GM23338 (cell line): ENCODE results near the gene ARHGAP4. TPM values are rescaled to one million over a fixed set of nuclear protein-coding genes. Genes with fewer than 3 reads are reported as not detected.

Experiments used
- ATAC-seq: fragments of 200-7000 bp; cut with Tn5 transposase; 3 replicates; pipeline ENCODE4 v1.9.1; 2020
- DNase-seq: peaks from one replicate; pipeline ENCODE4 v3.0.0-alpha.2; 2015; ENCODE audit warnings: low spot score
- H2AFZ ChIP-seq: fragments of 200-600 bp; sonication (generic); 2 replicates; pipeline ENCODE4 v1.8.0; 2016; ENCODE audit warnings: antibody characterized with exemption, mild to moderate bottlenecking, moderate library complexity
- H3F3A ChIP-seq: fragments of 200-600 bp; sonication (generic); replicated peaks from 2 replicates; pipeline ENCODE4 v1.8.0; 2017; ENCODE audit warnings: antibody characterized with exemption, mixed run types, low read depth
- H3K27ac ChIP-seq: fragments of 200-600 bp; sonication (generic); 2 replicates; pipeline ENCODE4 v1.6.1; 2016; ENCODE audit warnings: low read depth
- H3K27me3 ChIP-seq: fragments of 200-600 bp; sonication (generic); 2 replicates; pipeline ENCODE4 v1.8.0; 2016; ENCODE audit warnings: mild to moderate bottlenecking, mixed run types, moderate library complexity; ENCODE audit not compliant: insufficient read depth
- H3K36me3 ChIP-seq: fragments of 200-600 bp; sonication (generic); 2 replicates; pipeline ENCODE4 v1.8.0; 2016; ENCODE audit warnings: mild to moderate bottlenecking; ENCODE audit not compliant: insufficient read depth
- H3K4me1 ChIP-seq: fragments of 200-600 bp; sonication (generic); 2 replicates; pipeline ENCODE4 v1.8.0; 2016; ENCODE audit warnings: mild to moderate bottlenecking, moderate library complexity; ENCODE audit not compliant: insufficient read depth
- H3K4me2 ChIP-seq: fragments of 200-600 bp; sonication (generic); 2 replicates; pipeline ENCODE4 v1.7.1; 2017; ENCODE audit warnings: mixed run types
- H3K4me3 ChIP-seq: fragments of 200-600 bp; sonication (generic); 2 replicates; pipeline ENCODE4 v1.6.1; 2016; ENCODE audit warnings: mixed run types
- H3K79me2 ChIP-seq: fragments of 200-600 bp; sonication (generic); replicated peaks from 2 replicates; pipeline ENCODE4 v1.8.0; 2017; ENCODE audit warnings: mild to moderate bottlenecking; ENCODE audit not compliant: insufficient read depth
- H3K9me2 ChIP-seq: fragments of 200-600 bp; sonication (generic); 2 replicates; pipeline ENCODE4 v1.8.0; 2017; ENCODE audit not compliant: insufficient read depth
- H4K20me1 ChIP-seq: fragments of 200-600 bp; sonication (generic); replicated peaks from 2 replicates; pipeline ENCODE4 v1.8.0; 2017; ENCODE audit warnings: mild to moderate bottlenecking; ENCODE audit not compliant: insufficient read depth
- H3K27ac Mint-ChIP-seq: 2 replicates; pipeline ENCODE4 v1.8.0; 2020; ENCODE audit warnings: inconsistent platforms, mild to moderate bottlenecking, moderate library complexity, mixed read lengths
- H3K27me3 Mint-ChIP-seq: 3 replicates; pipeline ENCODE4 v1.8.0; 2022; ENCODE audit warnings: low read depth, mild to moderate bottlenecking, moderate library complexity, mixed read lengths, inconsistent platforms; ENCODE audit not compliant: insufficient read depth, poor library complexity
- H3K36me3 Mint-ChIP-seq: 3 replicates; pipeline ENCODE4 v1.8.0; 2021; ENCODE audit warnings: low read depth, mild to moderate bottlenecking, inconsistent platforms, moderate library complexity, mixed read lengths
- H3K4me1 Mint-ChIP-seq: 3 replicates; pipeline ENCODE4 v1.8.0; 2020; ENCODE audit warnings: mild to moderate bottlenecking, inconsistent platforms, mixed read lengths
- H3K4me3 Mint-ChIP-seq: 3 replicates; pipeline ENCODE4 v1.8.0; 2021; ENCODE audit warnings: moderate library complexity, mild to moderate bottlenecking, inconsistent platforms, mixed read lengths
- H3K9me3 Mint-ChIP-seq: 3 replicates; pipeline ENCODE4 v1.8.0; 2020; ENCODE audit warnings: moderate library complexity, mild to moderate bottlenecking, inconsistent platforms, mixed read lengths
- CREB1 ChIP-seq: fragments of 250-450 bp; sonication (Bioruptor Pico); IDR thresholded peaks from 2 replicates; pipeline ENCODE4 v1.5.0; 2020; ENCODE audit warnings: low read depth, mild to moderate bottlenecking, moderate library complexity
- CTCF ChIP-seq, 2 experiments: fragments of 200-600 bp in 1 of 2; sonication (generic) in 1 of 2; conservative IDR thresholded peaks; 2 replicates each; pipeline versions ENCODE4 v1.5.1 to v1.6.1; 2016 to 2017; ENCODE audit warnings: antibody characterized with exemption in 2 of 2, low read depth in 2 of 2, mild to moderate bottlenecking in 2 of 2, moderate library complexity in 1 of 2
- ETS1 ChIP-seq: IDR thresholded peaks from 2 replicates; pipeline ENCODE4 v1.6.1; 2016; ENCODE audit warnings: antibody characterized with exemption
- EZH2 ChIP-seq: fragments of 200-600 bp; sonication (generic); IDR thresholded peaks from one replicate; pipeline ENCODE4 v1.8.0; 2017; ENCODE audit warnings: antibody characterized with exemption, mild to moderate bottlenecking, low read depth; ENCODE audit not compliant: unreplicated experiment
- EZH2phosphoT487 ChIP-seq: fragments of 200-600 bp; sonication (generic); IDR thresholded peaks from one replicate; pipeline ENCODE4 v1.8.1; 2018; ENCODE audit warnings: antibody characterized with exemption; ENCODE audit not compliant: unreplicated experiment
- JUNB ChIP-seq: IDR thresholded peaks from one replicate; pipeline ENCODE4 v1.6.1; 2016; ENCODE audit warnings: antibody characterized with exemption; ENCODE audit not compliant: unreplicated experiment
- NANOG ChIP-seq: IDR thresholded peaks from 2 replicates; pipeline ENCODE4 v1.6.1; 2016; ENCODE audit warnings: antibody characterized with exemption, borderline replicate concordance
- POLR2AphosphoS5 ChIP-seq: IDR thresholded peaks from 2 replicates; pipeline ENCODE4 v1.6.1; 2016; ENCODE audit warnings: antibody characterized with exemption, low read depth
- REST ChIP-seq: IDR thresholded peaks from one replicate; pipeline ENCODE4 v1.6.1; 2018; ENCODE audit warnings: antibody characterized with exemption; ENCODE audit not compliant: unreplicated experiment
- STAT1 ChIP-seq: IDR thresholded peaks from one replicate; pipeline ENCODE4 v1.6.1; 2016; ENCODE audit warnings: antibody characterized with exemption; ENCODE audit not compliant: unreplicated experiment
- ZNF114 ChIP-seq: fragments of 250-450 bp; sonication (Bioruptor Pico); IDR thresholded peaks from 2 replicates; pipeline ENCODE4 v1.5.0; 2020; ENCODE audit warnings: mild to moderate bottlenecking, moderate library complexity
- ZNF331 ChIP-seq: fragments of 250-450 bp; sonication (Bioruptor Pico); IDR thresholded peaks from 2 replicates; pipeline ENCODE4 v1.5.0; 2020; ENCODE audit warnings: low read depth, mild to moderate bottlenecking, moderate library complexity
- ZNF462 ChIP-seq: fragments of 250-450 bp; sonication (Bioruptor Pico); IDR thresholded peaks from 2 replicates; pipeline ENCODE4 v1.5.0; 2020; ENCODE audit warnings: mild to moderate bottlenecking, moderate library complexity
- polyA plus RNA-seq: library from polyadenylated mRNA; unstranded; fragments of >200 nt; fragmentation: Nextera tagmentation; extraction: Ambion mirVana; gene quantifications from 2 replicates; pipeline ENCODE4 v1.2.1, GENCODE V29; 2016
- total RNA-seq: library from RNA; depleted of rRNA; stranded (reverse); fragments of >200 nt; shearing (Covaris generic); gene quantifications from 2 replicates; pipeline ENCODE4 v1.2.3, GENCODE V29; 2014

ARHGAP4 gene
- total and polyA plus RNA-seq, 2 experiments from 2014 or later: 21.5 to 59.5 TPM

GRCh38 chrX:153879741-153880439 lies 46.2 kb downstream of the ARHGAP4 start:
- Mint-ChIP-seq H3K4me3 (peak overlapping the region; percentile 28; the same call in 2 of the 3 replicates), H3K4me1 (peaks cover 54% of the 10 kb centered on the region), H3K27me3 (peaks cover 16% of the 10 kb centered on the region), H3K27ac (no peak overlapping the region), H3K9me3 (no peaks in the 10 kb centered on the region; the same call in 2 of the 3 replicates), H3K36me3 (no peaks in the 10 kb centered on the region; the same call in 2 of the 3 replicates)
- DNase-seq (no peak), ATAC-seq (no peak)
- H3K4me3 ChIP-seq: peak overlapping the region; percentile 54; the same call in 1 of the 2 replicates
- H3K4me1 ChIP-seq: peaks cover 32% of the 10 kb centered on the region; the same call in 1 of the 2 replicates
- TF ChIP-seq JUNB: no peak
- TF ChIP-seq POLR2AphosphoS5: no peak
- no peak for TF ChIP-seq CTCF (conservative IDR thresholded peaks at IDR 0.05; ENCODE audit: low read depth in 2 of 2)
- TF ChIP-seq ZNF462 (CRISPR knock-in tag): no peak
- no peak for TF ChIP-seq STAT1
- no peak for TF ChIP-seq ZNF114 (CRISPR knock-in tag)
- no peak for TF ChIP-seq ZNF331 (CRISPR knock-in tag)
- TF ChIP-seq NANOG: no peak
- no peak for TF ChIP-seq ETS1
- no peak for TF ChIP-seq EZH2
- TF ChIP-seq REST: no peak
- TF ChIP-seq CREB1 (CRISPR knock-in tag): no peak
- TF ChIP-seq EZH2phosphoT487: no peak
- H3K27ac ChIP-seq: no peak overlapping the region
- H3K4me2 ChIP-seq: peak overlapping the region; percentile 80
- H3K36me3 ChIP-seq: no peaks in the 10 kb centered on the region
- no peaks in the 10 kb centered on the region for H4K20me1 ChIP-seq
- no peaks in the 10 kb centered on the region for H3F3A ChIP-seq
- H3K79me2 ChIP-seq: no peaks in the 10 kb centered on the region
- H3K9me2 ChIP-seq: no peaks in the 10 kb centered on the region
- no peaks in the 10 kb centered on the region for H3K27me3 ChIP-seq
- no peak overlapping the region for H2AFZ ChIP-seq
